Activated CD4-positive, CD25-positive, alpha-beta regulatory T cell treated with anti-CD3 and anti-CD28 coated beads, Interleukin-2, amount 50 U/mL, for 72 hours (primary cell): Measurements from ENCODE around the gene INPP5A.

Experiments used
- DNase-seq: peaks from one replicate; pipeline ENCODE4 v3.0.0; 2021

Gene INPP5A

DNA sequence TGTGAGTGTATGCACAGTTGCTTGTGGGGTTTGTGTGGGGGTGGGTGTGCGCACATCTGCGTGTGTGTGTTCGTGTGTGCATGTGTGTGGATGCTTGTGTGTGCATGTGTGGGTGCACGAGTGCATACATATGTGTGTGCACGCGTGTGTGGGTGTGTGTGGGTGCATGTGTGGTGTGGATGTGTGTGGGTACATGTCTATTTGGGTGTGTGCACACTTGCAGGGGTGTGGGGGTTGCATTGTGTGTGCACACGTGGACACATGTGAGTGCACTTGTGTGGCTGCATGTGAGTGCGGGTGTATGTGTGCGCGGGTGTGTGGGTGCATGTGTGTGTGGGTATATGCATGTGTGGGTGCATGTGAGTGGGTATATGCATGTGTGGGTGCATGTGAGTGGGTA, 174.7 kb downstream of the INPP5A start:
- no peak for DNase-seq

DNA sequence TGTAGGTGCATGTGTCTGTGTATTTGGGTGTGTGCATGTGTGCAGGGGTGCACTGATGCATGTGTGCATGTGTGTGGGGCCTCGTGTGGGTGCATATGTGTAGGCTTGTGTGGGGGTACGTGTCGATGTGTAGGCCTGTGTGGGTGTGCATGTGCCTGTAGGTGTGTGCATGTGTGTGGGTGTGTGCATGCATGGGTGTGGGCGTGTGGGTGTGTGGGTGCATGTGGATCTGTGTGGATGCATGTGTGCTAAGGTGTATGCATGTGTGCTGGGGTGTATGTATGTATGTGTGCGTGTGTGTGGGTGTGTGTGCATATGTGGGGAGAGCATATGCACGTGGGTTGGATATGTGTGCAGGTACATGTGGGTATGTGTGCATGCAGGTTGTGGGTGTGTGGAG, 175.2 kb downstream of the INPP5A start:
- DNase-seq = no peak

- DNase-seq = no peak
These were observed 176.0 kb downstream of the INPP5A start for GRCh38 chr10:132713421-132714095.

DNA sequence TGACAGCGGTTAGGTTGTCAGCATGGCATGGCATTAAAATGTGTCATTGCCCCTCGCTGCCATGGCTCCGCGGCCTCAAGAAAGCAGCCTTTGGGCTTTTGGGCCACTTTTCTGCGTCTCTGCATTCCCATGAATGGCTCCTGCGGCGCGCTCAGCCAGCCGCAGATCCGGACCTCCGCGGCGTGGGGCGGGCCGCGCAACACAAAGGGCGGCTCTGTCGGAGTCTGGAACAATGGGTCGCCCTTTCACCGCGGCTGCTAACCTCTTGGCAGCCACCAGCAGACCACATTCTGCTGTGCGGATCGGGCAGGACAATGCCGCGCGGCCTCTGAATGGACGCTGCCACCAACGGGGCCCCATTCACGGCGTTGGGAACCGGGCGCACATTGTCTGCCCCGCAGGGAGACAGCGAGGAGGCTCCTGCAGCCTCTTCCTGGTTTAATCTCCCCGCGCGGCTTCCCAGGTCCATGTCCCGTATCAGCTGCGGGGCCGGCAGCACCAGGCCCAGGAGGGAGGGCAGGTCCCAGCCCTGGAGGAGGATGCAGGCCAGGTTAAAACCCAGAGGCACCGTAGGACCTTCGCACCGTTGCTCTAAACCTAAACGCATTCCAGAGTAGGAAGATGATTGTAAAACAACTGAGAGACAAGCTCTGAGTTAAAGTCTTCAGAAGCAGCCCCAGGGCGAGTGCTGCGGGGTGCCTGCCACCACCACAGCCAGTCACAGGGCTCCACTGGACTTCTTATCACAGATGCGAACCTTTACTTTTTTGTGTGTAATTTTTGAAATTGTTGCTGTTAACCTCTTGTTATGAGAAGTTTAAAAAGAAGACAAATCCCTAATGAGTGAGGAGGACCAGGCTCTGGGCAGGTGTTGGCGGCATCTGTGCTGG, 176.8 kb downstream of the INPP5A start:
- DNase-seq = no peak

DNA sequence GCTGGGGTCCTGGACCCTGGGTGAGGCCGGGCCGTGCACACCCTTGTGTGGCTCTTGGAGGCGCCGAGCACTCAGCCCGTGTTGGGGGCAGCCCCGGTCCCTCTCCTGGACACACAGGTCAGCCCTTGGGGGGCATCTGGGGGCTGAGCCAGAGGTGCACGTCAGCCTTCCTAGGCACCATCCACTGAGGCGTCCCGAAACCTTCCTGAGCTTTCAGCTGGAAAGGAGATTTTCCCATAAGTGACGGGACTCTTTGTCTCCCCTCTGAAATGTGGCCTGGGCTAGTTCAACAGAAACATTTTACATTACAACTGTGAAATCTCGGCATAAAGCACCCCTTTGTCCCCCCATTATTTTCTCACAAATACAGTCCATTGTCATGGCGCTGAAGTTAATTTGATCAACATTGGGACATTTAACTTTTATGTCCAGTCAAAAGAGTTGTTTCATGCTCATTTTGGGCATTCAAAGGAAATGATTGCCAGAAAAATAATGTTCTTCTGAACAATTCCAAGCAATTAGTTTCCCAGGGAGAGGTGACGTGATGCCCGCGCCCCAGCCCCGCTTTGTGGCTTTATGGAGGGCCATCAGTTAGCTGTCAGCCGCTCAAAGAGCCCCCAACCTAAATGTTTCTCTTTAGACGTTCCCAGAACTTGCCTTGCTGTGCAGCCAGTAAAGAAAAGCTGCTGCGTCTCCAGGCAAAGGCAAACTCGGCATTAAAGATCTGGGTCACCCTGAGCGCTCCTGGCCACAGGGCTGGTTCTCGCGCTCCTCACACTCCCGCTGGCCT, 177.6 kb downstream of the INPP5A start:
- no peak for DNase-seq

DNA sequence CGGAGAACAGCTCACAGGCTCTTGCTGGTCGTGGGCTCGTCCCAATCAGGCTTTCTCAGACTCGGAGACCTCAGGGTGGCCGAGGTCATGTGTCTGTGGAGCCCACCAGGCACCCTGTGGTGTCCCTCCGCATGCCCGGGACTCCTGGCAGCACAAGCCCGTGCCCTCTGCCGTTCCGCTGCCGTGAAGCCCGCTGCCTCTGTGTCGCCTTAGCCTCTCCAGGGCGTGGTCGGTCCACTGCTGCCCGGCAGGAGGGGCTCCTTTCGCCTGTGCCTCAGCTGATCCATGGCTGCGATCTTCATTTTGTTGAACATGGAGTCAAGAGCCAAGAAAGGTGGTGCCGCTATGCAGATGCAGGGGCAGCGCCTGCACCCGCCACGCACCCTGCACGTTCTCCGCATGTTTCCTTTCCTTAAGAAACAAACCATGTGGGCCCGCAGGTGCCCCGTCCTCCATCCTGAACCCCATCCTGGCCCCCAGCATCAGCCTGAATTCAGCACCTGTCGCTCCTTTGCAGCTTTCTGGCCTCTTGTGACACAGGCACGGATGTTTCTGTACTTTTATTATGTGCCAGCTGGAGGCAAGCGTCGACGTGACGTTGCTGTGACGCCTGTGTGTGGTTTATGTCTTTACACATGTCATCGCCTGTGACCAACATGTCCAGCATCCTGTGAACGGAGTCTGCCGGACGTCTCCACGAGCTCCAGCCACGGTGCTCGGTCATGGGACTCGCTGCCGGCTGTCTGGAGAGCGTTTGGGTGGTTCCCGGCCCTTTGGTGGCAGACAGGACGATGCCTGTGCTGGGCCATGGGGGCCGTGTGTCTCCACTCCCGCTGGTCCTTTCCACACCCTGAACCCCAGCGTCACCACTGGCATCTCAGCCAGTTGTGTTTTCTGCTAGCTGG, 178.4 kb downstream of the INPP5A start:
- DNase-seq = no peak

- DNase-seq = no peak
These were observed 179.3 kb downstream of the INPP5A start for GRCh38 chr10:132716691-132717490.

DNA sequence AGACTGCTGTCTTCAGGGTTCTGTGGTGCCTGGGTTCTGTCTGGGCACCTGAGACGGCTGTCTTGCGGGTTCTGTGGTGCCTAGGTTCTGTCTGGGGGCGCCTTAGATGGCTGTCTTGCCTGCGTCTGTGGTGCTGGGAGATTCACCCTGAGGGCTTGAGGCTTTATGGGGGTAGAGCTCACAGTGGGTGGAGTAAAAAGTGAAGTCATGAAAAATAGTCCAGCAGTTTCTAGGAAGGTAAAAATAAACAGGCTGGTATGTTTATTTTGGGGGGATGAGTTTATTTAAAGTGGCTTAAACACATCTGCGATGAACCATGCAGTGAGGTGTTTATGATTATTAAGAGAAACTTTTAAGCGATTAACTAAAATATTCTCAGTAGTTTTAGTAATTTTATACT, 184.1 kb downstream of the INPP5A start:
- no peak for DNase-seq

- no peak for DNase-seq
These were observed 185.1 kb downstream of the INPP5A start for GRCh38 chr10:132722394-132723329.

DNA sequence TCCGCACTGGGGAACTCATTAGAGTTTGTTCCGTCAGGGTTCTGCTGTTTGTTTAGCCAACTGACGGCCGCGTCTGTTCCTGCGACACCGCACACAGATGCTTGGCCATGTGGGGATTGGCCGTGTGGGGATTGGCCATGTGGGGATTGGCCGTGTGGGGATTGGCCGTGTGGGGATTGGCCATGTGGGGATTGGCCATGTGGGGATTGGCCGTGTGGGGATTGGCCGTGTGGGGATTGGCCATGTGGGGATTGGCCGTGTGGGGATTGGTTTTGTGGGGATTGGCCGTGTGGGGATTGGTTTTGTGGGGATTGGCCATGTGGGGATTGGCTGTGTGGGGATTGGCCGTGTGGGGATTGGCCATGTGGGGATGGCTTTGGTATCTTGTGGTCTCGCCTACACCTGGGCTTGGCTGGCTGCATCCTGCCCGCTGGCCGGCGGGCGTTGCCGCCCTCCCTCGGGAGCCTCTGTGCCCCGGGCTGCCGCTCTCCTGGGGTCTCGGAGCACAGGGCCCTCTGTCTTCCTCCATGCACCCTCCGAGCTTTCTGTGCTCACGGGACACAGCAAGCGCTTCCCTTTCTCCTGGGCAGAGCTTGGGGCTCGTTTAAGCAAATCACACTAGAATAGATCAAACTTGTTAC, 185.9 kb downstream of the INPP5A start:
- no peak for DNase-seq

GRCh38 chr10:132724446-132724845, 186.9 kb downstream of the INPP5A start:
- no peak for DNase-seq

DNA sequence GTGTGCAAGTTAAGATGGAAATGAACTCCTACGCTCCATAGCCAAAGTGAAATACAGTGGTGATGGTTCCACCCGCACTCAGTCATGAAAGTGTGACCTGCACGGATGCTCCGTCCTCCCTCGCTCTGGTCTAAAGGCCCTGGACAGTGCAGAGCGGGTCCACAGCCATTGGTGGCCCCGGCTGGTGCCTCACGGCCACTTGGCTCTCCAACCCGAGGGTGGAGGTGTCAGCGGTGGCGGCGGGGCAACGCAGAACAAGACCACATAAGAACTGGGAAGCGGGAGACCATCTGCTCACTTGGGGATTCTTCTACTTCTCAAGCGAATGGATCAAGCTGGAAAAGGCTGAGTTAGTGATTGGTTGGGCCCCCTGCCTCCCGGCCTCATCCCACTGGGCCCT, 187.6 kb downstream of the INPP5A start:
- no peak for DNase-seq

DNA sequence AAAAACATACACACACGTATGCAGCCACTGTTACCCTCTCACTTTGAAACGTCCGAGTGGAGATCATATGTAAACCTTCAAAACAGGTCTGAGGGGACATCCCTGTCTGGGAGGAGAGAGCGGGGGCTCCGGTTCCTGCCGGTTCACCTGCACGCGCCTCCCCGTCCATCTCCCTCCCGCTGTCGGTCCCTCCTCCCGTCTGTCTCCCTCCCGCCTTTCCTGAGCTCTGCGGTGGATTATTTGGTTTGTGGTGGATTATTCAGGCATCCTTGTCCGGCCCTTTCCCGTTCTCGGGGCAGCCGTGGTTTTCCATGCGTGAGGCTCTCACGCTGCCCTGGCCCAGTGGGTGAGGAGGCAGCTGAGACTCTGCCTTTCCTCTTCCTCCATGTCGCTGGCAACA, 188.6 kb downstream of the INPP5A start:
- DNase-seq = no peak

GRCh38 chr10:132726951-132727350, 189.4 kb downstream of the INPP5A start:
- no peak for DNase-seq

- no peak for DNase-seq
These were observed 189.8 kb downstream of the INPP5A start for GRCh38 chr10:132727411-132727810.

- no peak for DNase-seq
These were observed 190.7 kb downstream of the INPP5A start for GRCh38 chr10:132728321-132728720.

DNA sequence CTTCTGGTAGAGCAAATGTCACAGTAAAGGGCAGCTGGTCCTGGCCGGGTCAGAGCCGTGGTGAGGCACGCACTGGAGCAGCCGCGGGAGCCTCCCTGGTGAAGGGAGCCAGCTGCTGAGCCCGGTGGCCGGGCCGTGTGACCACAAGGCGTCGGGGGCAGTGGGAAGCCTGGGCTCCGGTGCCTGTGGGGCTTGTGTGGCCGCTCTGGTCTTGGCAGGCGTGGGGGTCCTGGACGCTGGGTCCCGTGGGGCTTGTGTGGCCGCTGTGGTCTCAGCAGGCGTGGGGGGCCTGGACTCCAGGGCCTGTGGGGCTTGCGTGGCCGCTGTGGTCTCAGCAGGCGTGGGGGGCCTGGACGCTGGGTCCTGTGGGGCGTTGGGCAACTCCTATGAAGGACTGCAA, 191.2 kb downstream of the INPP5A start:
- no peak for DNase-seq

GRCh38 chr10:132729810-132730572, 192.4 kb downstream of the INPP5A start:
- no peak for DNase-seq

DNA sequence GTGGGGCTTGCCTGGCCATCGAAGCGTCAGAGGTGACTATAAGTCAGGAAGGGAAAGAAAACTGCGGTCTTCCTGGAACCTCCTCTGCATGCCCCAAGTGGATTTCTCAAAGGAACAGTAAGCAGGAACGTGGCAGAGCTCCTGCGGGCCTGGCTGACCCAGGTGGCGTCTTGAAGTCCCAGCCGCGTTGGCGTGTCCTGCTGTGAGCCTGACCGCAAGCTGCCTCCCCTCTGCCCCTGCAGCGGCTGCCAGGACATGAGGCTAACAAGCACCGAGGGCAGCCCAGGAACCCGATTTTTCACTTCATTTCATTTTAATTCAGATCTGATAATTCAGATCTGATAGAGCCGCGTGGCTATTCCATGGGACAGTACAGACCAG, 193.0 kb downstream of the INPP5A start:
- DNase-seq = no peak
